H1 (cell line): ENCODE data around the gene KNOP1. TPM values are rescaled to one million over a fixed set of nuclear protein-coding genes. Genes with fewer than 3 reads are reported as not detected.

Source experiments
- CTCF ChIA-PET: fragments of 300-600 bp; sonication (Branson Sonifier 250); formaldehyde crosslinking; loops from one replicate; lab custom pipeline; 2021; ENCODE audit not compliant: partially characterized antibody; lab: Charles Lee
- POLR2A ChIA-PET: fragments of 300-600 bp; sonication (Branson Sonifier 250); formaldehyde crosslinking; loops from one replicate; lab custom pipeline; 2021; ENCODE audit warnings: inconsistent platforms; ENCODE audit not compliant: partially characterized antibody; lab: Charles Lee
- DNase-seq, 2 experiments: peaks; one replicate each; pipeline versions ENCODE4 v3.0.0 to v3.0.0-alpha.2; 2010 to 2022; ENCODE audit warnings: low spot score in 2 of 2, low read depth in 1 of 2, mixed read lengths in 1 of 2
- FAIRE-seq: peaks from 2 replicates; lab custom pipeline; 2011; peaks lifted over from hg19 to GRCh38; lab: Jason Lieb, UNC
- H2AFZ ChIP-seq: 2 replicates; pipeline ENCODE4 v1.8.1; 2012; ENCODE audit warnings: low read length, inconsistent platforms
- H2AK5ac ChIP-seq: 2 replicates; pipeline ENCODE4 v1.6.1; 2013; ENCODE audit warnings: low read depth, low read length
- H2BK120ac ChIP-seq: replicated peaks from 2 replicates; pipeline ENCODE3; 2013; ENCODE audit warnings: low read depth, low read length, inconsistent platforms
- H2BK12ac ChIP-seq: 2 replicates; pipeline ENCODE4 v1.6.1; 2013; ENCODE audit warnings: low read depth, low read length
- H2BK15ac ChIP-seq: 2 replicates; pipeline ENCODE4 v1.6.1; 2013; ENCODE audit warnings: low read length
- H2BK20ac ChIP-seq: 2 replicates; pipeline ENCODE4 v1.6.1; 2013; ENCODE audit warnings: low read length
- H2BK5ac ChIP-seq: 2 replicates; pipeline ENCODE4 v1.6.1; 2013; ENCODE audit warnings: low read depth, low read length
- H3K14ac ChIP-seq: 2 replicates; pipeline ENCODE4 v1.6.1; 2013; ENCODE audit warnings: inconsistent platforms; ENCODE audit not compliant: insufficient read length
- H3K18ac ChIP-seq: 2 replicates; pipeline ENCODE4 v1.6.1; 2013; ENCODE audit warnings: low read length; ENCODE audit errors: extremely low read depth
- H3K23ac ChIP-seq: 2 replicates; pipeline ENCODE4 v1.6.1; 2013; ENCODE audit warnings: inconsistent platforms; ENCODE audit not compliant: insufficient read length
- H3K23me2 ChIP-seq: 2 replicates; pipeline ENCODE4 v1.6.1; 2013; ENCODE audit warnings: low read depth, low read length
- H3K27ac ChIP-seq: 2 replicates; pipeline ENCODE4 v1.6.1; 2011; ENCODE audit warnings: low read depth, low read length, inconsistent platforms
- H3K27me3 ChIP-seq, 4 experiments: replicated peaks in 1 of 4; 1 replicate in 1 of 4; 2 replicates in 3 of 4; pipeline versions ENCODE4 v1.6.1 to v1.8.1; 2011 to 2013; ENCODE audit warnings: low read length in 3 of 4, mild to moderate bottlenecking in 3 of 4, inconsistent platforms in 2 of 4, mixed read lengths in 2 of 4, moderate library complexity in 1 of 4; ENCODE audit not compliant: control insufficient read depth in 3 of 4, insufficient read depth in 3 of 4; ENCODE audit errors: extremely low read depth in 1 of 4
- H3K36me3 ChIP-seq, 4 experiments: 2 replicates each; pipeline versions ENCODE4 v1.6.1 to v1.8.1; 2011 to 2013; ENCODE audit warnings: mild to moderate bottlenecking in 4 of 4, low read length in 3 of 4, moderate library complexity in 2 of 4, control low read depth in 1 of 4, inconsistent platforms in 1 of 4; ENCODE audit not compliant: insufficient read depth in 4 of 4, control insufficient read depth in 2 of 4
- H3K4ac ChIP-seq: replicated peaks from 2 replicates; pipeline ENCODE3; 2013; ENCODE audit warnings: low read length, low read depth, mixed read lengths, inconsistent platforms; ENCODE audit not compliant: insufficient read length
- H3K4me1 ChIP-seq, 4 experiments: replicated peaks in 1 of 4; 1 replicate in 1 of 4; 2 replicates in 3 of 4; pipeline versions ENCODE4 v1.6.1 to v1.8.1; 2011 to 2013; ENCODE audit warnings: low read length in 3 of 4, inconsistent platforms in 2 of 4, mixed read lengths in 1 of 4; ENCODE audit not compliant: insufficient read depth in 4 of 4, control insufficient read depth in 3 of 4
- H3K4me2 ChIP-seq, 2 experiments: 2 replicates each; pipeline versions ENCODE4 v1.6.1 to v1.8.1; 2011 to 2013; ENCODE audit warnings: low read depth in 2 of 2, low read length in 2 of 2, control low read depth in 1 of 2, inconsistent platforms in 1 of 2, mild to moderate bottlenecking in 1 of 2; ENCODE audit not compliant: insufficient read depth in 1 of 2
- H3K4me3 ChIP-seq, 4 experiments: fragments of 200-600, 300-600 bp in 1 of 4; sonication (generic), shearing (Covaris generic), sonication (Bioruptor Twin) in 1 of 4; 2 replicates each; pipeline versions ENCODE4 v1.5.1 to v1.8.1; 2011 to 2016; ENCODE audit warnings: low read length in 4 of 4, low read depth in 3 of 4, control low read depth in 2 of 4, inconsistent platforms in 2 of 4, mild to moderate bottlenecking in 2 of 4, mixed read lengths in 1 of 4, moderate library complexity in 1 of 4; ENCODE audit not compliant: insufficient read depth in 2 of 4; ENCODE audit errors: extremely low read depth in 1 of 4
- H3K56ac ChIP-seq: replicated peaks from 2 replicates; pipeline ENCODE3; 2013; ENCODE audit warnings: low read depth, mild to moderate bottlenecking, mixed read lengths, low read length, inconsistent platforms; ENCODE audit not compliant: insufficient read length
- H3K79me1 ChIP-seq: 2 replicates; pipeline ENCODE4 v1.6.1; 2013; ENCODE audit warnings: low read depth, low read length, control low read depth
- H3K79me2 ChIP-seq, 2 experiments: 2 replicates each; pipeline versions ENCODE4 v1.6.1 to v1.8.1; 2012 to 2013; ENCODE audit warnings: low read length in 2 of 2, mild to moderate bottlenecking in 2 of 2, inconsistent platforms in 1 of 2; ENCODE audit not compliant: insufficient read depth in 2 of 2, control insufficient read depth in 1 of 2
- H3K9ac ChIP-seq, 4 experiments: replicated peaks in 1 of 4; 1 replicate in 1 of 4; 2 replicates in 3 of 4; pipeline versions ENCODE4 v1.6.1 to v1.8.1; 2011 to 2013; ENCODE audit warnings: low read depth in 3 of 4, low read length in 3 of 4, control low read depth in 2 of 4, mild to moderate bottlenecking in 2 of 4, moderate library complexity in 2 of 4, inconsistent platforms in 1 of 4; ENCODE audit errors: extremely low read depth in 1 of 4
- H3K9me3 ChIP-seq, 2 experiments: 2 replicates each; pipeline versions ENCODE4 v1.6.1 to v1.8.1; 2012 to 2013; ENCODE audit warnings: mild to moderate bottlenecking in 2 of 2, moderate library complexity in 2 of 2, control low read depth in 1 of 2, inconsistent platforms in 1 of 2, low read depth in 1 of 2, low read length in 1 of 2, mixed read lengths in 1 of 2; ENCODE audit not compliant: insufficient read depth in 2 of 2
- H4K20me1 ChIP-seq, 2 experiments: replicated peaks in 1 of 2; 2 replicates each; pipeline versions ENCODE3 to v1.8.1; 2011 to 2013; ENCODE audit warnings: inconsistent platforms in 2 of 2, low read length in 2 of 2, mild to moderate bottlenecking in 1 of 2; ENCODE audit not compliant: insufficient read depth in 2 of 2, control insufficient read depth in 1 of 2
- H4K5ac ChIP-seq: 2 replicates; pipeline ENCODE4 v1.6.1; 2013; ENCODE audit warnings: low read length, low read depth, mixed read lengths, inconsistent platforms; ENCODE audit not compliant: insufficient read length
- H4K8ac ChIP-seq: 2 replicates; pipeline ENCODE4 v1.8.0; 2013; ENCODE audit warnings: mild to moderate bottlenecking, moderate library complexity, low read length, inconsistent platforms; ENCODE audit not compliant: insufficient read depth; ENCODE audit errors: extremely low read depth
- H4K91ac ChIP-seq: replicated peaks from 2 replicates; pipeline ENCODE3; 2013; ENCODE audit warnings: low read length, mixed read lengths, inconsistent platforms; ENCODE audit not compliant: insufficient read length
- FOSL1 ChIP-seq: IDR thresholded peaks from 2 replicates; pipeline ENCODE4 v1.6.1; 2011; ENCODE audit warnings: mild to moderate bottlenecking, low read depth, low read length, moderate library complexity; ENCODE audit not compliant: insufficient read depth
- KDM4A ChIP-seq: IDR thresholded peaks from one replicate; pipeline ENCODE4 v1.7.1; 2012; ENCODE audit warnings: low read depth, mild to moderate bottlenecking, moderate library complexity, low read length, inconsistent platforms; ENCODE audit not compliant: severe bottlenecking
- NANOG ChIP-seq: IDR thresholded peaks from 2 replicates; pipeline ENCODE4 v1.6.1; 2011; ENCODE audit warnings: low read length, low read depth, mild to moderate bottlenecking, inconsistent platforms; ENCODE audit not compliant: insufficient read depth, poor library complexity, severe bottlenecking
- NRF1 ChIP-seq: IDR thresholded peaks from 2 replicates; pipeline ENCODE4 v1.6.1; 2011; ENCODE audit warnings: mild to moderate bottlenecking, low read depth, low read length, improper control_type of control experiment
- POLR2A ChIP-seq, 2 experiments: IDR thresholded peaks; 1 replicate in 1 of 2; 2 replicates in 1 of 2; pipeline ENCODE4 v1.6.1; 2011; ENCODE audit warnings: low read depth in 2 of 2, low read length in 2 of 2, mild to moderate bottlenecking in 2 of 2; ENCODE audit errors: control extremely low read depth in 1 of 2
- RNF2 ChIP-seq: fragments of 200-900, 300-1000 bp; sonication (generic); IDR thresholded peaks from 2 replicates; pipeline ENCODE4 v1.7.1; 2016; ENCODE audit warnings: borderline replicate concordance, low read depth, mild to moderate bottlenecking, antibody characterized with exemption, low read length; ENCODE audit not compliant: poor library complexity, severe bottlenecking; ENCODE audit errors: missing control alignments
- SIRT6 ChIP-seq: IDR thresholded peaks from one replicate; pipeline ENCODE4 v1.7.1; 2012; ENCODE audit warnings: low read length, inconsistent platforms
- SIX5 ChIP-seq: IDR thresholded peaks from 2 replicates; pipeline ENCODE4 v1.6.1; 2011; ENCODE audit warnings: mild to moderate bottlenecking, low read depth, low read length
- SUZ12 ChIP-seq: fragments of 200-600 bp; sonication (generic); IDR thresholded peaks from 2 replicates; pipeline ENCODE4 v1.6.1; 2012; ENCODE audit warnings: mild to moderate bottlenecking, inconsistent platforms, low read length, moderate library complexity, mixed read lengths
- TAF1 ChIP-seq: IDR thresholded peaks from 2 replicates; pipeline ENCODE4 v1.6.1; 2011; ENCODE audit warnings: mild to moderate bottlenecking, low read depth, low read length
- TAF7 ChIP-seq: optimal IDR thresholded peaks from 2 replicates; pipeline ENCODE3; 2011; ENCODE audit warnings: low read depth, mild to moderate bottlenecking, inconsistent platforms, low read length, moderate library complexity, borderline replicate concordance
- WGBS, 2 experiments: shearing (Covaris generic) in 1 of 2; methylation state at CpG; one replicate each; pipeline versions ENCODE4 v1.1.6 to v1.1.7; 2013 to 2015; ENCODE audit warnings: low lambda C conversion rate in 2 of 2, mixed read lengths in 2 of 2, inconsistent platforms in 1 of 2, low coverage in 1 of 2, missing lambda C conversion rate in 1 of 2; ENCODE audit not compliant: insufficient replicate concordance in 2 of 2, insufficient coverage in 1 of 2, insufficient read length in 1 of 2; ENCODE audit errors: extremely low coverage in 1 of 2, missing lambda C conversion rate in 1 of 2; 5-methylcytosine and 5-hydroxymethylcytosine counted together
- polyA plus RNA-seq, 7 experiments: library from polyadenylated mRNA; depleted of rRNA in 3 of 7; stranded (reverse) in 5 of 7; unstranded in 2 of 7; fragments of >200 nt in 5 of 7; fragments of 200-250 nt in 2 of 7; gene quantifications; 1 replicate in 5 of 7; 2 replicates in 1 of 7; 4 replicates in 1 of 7; pipeline versions ENCODE4 v1.2.1 to v1.2.3, GENCODE V29; 2011 to 2013; ENCODE audit warnings: missing spikeins in 2 of 7, mixed read lengths in 2 of 7
- total RNA-seq: library from RNA; stranded (reverse); fragmentation: NEBNext Ultra II Directional; extraction: Animal tissue kit (Norgen Biotek cat#: 25700); gene quantifications from 2 replicates; pipeline ENCODE4 v1.2.1, GENCODE V29; 2021
- TF ChIP-seq, protein P1 (sequence below): IDR thresholded peaks from 2 replicates; pipeline ENCODE4 v1.6.1; 2011; ENCODE audit warnings: low read depth, mild to moderate bottlenecking, low read length; ENCODE audit not compliant: insufficient read depth

The KNOP1 gene
- total and polyA plus RNA-seq, 2 of the 8 experiments (the other 6 are each of a cell fraction or from before 2014, with no cell fraction given) = 21.6 to 87.9 TPM

GRCh38 chr16:19741354-19741753, 23.3 kb upstream of the KNOP1 start:
- WGBS, 2 experiments = 93% methylated on average over 1 of the region's 1 CpG; no CpG with 5 or more reads in 1 of the 2 experiments
- H3K14ac ChIP-seq = no peak overlapping the region
- no peaks in the 10 kb centered on the region for H3K79me2 ChIP-seq
- H3K4me1 ChIP-seq = 0 out of 7 replicates have a peak, but pooled peaks cover 0 to 4% (median 0%) of the 10 kb centered on the region in 4 experiments
- no peak overlapping the region for H3K4me2 ChIP-seq
- no peak overlapping the region for H2BK20ac ChIP-seq
- H3K4ac ChIP-seq = no peak overlapping the region
- CTCF ChIA-PET = interaction anchor here (1.2 kb wide), 1 partner anchor 9 kb away, joined by 4 read pairs; no protein-coding TSS in a partner anchor
- H2BK120ac ChIP-seq = no peak overlapping the region
- no peak overlapping the region for H2AK5ac ChIP-seq
- H3K9ac ChIP-seq = no peak overlapping the region
- H3K27ac ChIP-seq = no peak overlapping the region
- TF ChIP-seq SUZ12 (no peak), NANOG (no peak), FOSL1 (no peak), KDM4A (no peak), SIRT6 (no peak), POLR2A (IDR thresholded peaks at IDR 0.05; ENCODE audit: control extremely low read depth in 1 of 2, low read depth in 2 of 2, low read length in 2 of 2) (no peak), TAF1 (no peak), RNF2 (no peak), NRF1 (no peak), SIX5 (no peak), TAF7 (no peak)
- TF ChIP-seq, protein P1, sequence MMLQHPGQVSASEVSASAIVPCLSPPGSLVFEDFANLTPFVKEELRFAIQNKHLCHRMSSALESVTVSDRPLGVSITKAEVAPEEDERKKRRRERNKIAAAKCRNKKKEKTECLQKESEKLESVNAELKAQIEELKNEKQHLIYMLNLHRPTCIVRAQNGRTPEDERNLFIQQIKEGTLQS = no peak
- no peak overlapping the region for H2AFZ ChIP-seq
- no peak overlapping the region for H3K56ac ChIP-seq
- no peak overlapping the region for H2BK5ac ChIP-seq
- no peak overlapping the region for H2BK12ac ChIP-seq
- POLR2A ChIA-PET = no interaction called here
- H4K8ac ChIP-seq = no peak overlapping the region
- H4K5ac ChIP-seq = no peak overlapping the region
- no peak overlapping the region for H3K23ac ChIP-seq
- H2BK15ac ChIP-seq = no peak overlapping the region
- no peak overlapping the region for H3K4me3 ChIP-seq
- H3K9me3 ChIP-seq = no peaks in the 10 kb centered on the region
- no peaks in the 10 kb centered on the region for H3K27me3 ChIP-seq
- peaks cover 0 to 2% of the 10 kb centered on the region in 2 experiments for H4K20me1 ChIP-seq
- no peaks in the 10 kb centered on the region for H3K79me1 ChIP-seq
- no peak overlapping the region for H3K18ac ChIP-seq
- no peaks in the 10 kb centered on the region; a peak in 1 of 8 replicates for H3K36me3 ChIP-seq
- DNase-seq = no peak
- no peaks in the 10 kb centered on the region for H3K23me2 ChIP-seq
- no peak overlapping the region for H4K91ac ChIP-seq
- FAIRE-seq = no peak
